HL-60 (cell line): ENCODE data around the gene PGM5.

Experiments used
- DNase-seq, 2 experiments: peaks; one replicate each; pipeline ENCODE4 v3.0.0-alpha.2; 2010 to 2020; ENCODE audit warnings: low read depth in 1 of 2, low spot score in 1 of 2
- H3K27ac ChIP-seq: fragments of 250-450 bp; sonication (Bioruptor Pico); replicated peaks from 2 replicates; pipeline ENCODE4 v1.5.1; 2020; ENCODE audit warnings: mild to moderate bottlenecking, moderate library complexity
- H3K27me3 ChIP-seq: fragments of 250-450 bp; sonication (Bioruptor Pico); 2 replicates; pipeline ENCODE4 v1.5.1; 2021; ENCODE audit warnings: mild to moderate bottlenecking, moderate library complexity; ENCODE audit not compliant: insufficient read depth, poor library complexity, severe bottlenecking
- H3K4me3 ChIP-seq: replicated peaks from 2 replicates; pipeline ENCODE4 v1.5.1; 2011; ENCODE audit warnings: mild to moderate bottlenecking, control low read depth, low read length; ENCODE audit not compliant: insufficient read depth
- GABPA ChIP-seq: IDR thresholded peaks from 2 replicates; pipeline ENCODE4 v1.6.1; 2012; ENCODE audit warnings: low read depth
- POLR2AphosphoS5 ChIP-seq: IDR thresholded peaks from 2 replicates; pipeline ENCODE4 v1.6.1; 2012; ENCODE audit warnings: low read depth
- REST ChIP-seq: IDR thresholded peaks from 2 replicates; pipeline ENCODE4 v1.6.1; 2012; ENCODE audit warnings: low read depth; ENCODE audit not compliant: insufficient replicate concordance
- SPI1 ChIP-seq: IDR thresholded peaks from 2 replicates; pipeline ENCODE4 v1.6.1; 2012; ENCODE audit warnings: low read depth, mild to moderate bottlenecking, borderline replicate concordance
- TF ChIP-seq, protein P1 (sequence below): IDR thresholded peaks from one replicate; pipeline ENCODE4 v1.5.1; 2011; ENCODE audit warnings: low read length, control low read depth, inconsistent platforms; ENCODE audit not compliant: insufficient read depth

The PGM5 gene

GRCh38 chr9:68454579-68455334 is 98.3 kb downstream of the PGM5 start:
- no peak overlapping the region for H3K27ac ChIP-seq
- no peaks in the 10 kb centered on the region for H3K27me3 ChIP-seq
- H3K4me3 ChIP-seq = no peak overlapping the region
- TF ChIP-seq SPI1 (no peak), POLR2AphosphoS5 (no peak), REST (no peak), GABPA (no peak)
- TF ChIP-seq, protein P1, sequence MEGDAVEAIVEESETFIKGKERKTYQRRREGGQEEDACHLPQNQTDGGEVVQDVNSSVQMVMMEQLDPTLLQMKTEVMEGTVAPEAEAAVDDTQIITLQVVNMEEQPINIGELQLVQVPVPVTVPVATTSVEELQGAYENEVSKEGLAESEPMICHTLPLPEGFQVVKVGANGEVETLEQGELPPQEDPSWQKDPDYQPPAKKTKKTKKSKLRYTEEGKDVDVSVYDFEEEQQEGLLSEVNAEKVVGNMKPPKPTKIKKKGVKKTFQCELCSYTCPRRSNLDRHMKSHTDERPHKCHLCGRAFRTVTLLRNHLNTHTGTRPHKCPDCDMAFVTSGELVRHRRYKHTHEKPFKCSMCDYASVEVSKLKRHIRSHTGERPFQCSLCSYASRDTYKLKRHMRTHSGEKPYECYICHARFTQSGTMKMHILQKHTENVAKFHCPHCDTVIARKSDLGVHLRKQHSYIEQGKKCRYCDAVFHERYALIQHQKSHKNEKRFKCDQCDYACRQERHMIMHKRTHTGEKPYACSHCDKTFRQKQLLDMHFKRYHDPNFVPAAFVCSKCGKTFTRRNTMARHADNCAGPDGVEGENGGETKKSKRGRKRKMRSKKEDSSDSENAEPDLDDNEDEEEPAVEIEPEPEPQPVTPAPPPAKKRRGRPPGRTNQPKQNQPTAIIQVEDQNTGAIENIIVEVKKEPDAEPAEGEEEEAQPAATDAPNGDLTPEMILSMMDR = no peak
- DNase-seq = no peak

DNA sequence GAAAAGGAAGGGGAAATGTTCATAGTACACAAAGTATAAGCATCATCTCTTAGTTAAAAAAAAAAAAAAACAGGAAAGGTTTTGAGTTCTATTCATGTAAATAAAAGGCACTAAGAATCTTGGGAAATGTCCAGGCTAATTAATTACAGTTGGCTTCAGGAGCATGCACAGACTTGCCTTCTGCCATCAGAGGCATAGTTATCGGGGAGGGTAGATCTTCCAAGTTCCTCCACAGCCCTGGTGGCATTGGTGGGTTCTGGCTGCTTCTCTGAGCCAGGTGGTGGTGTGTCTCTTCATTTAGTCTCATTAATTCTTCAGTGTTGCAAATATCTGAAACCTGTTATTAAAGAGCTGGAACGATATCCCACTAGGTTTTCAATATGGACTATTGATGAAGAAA is 99.0 kb downstream of the PGM5 start:
- Histone ChIP-seq H3K27ac (no peak overlapping the region), H3K4me3 (no peak overlapping the region), H3K27me3 (no peaks in the 10 kb centered on the region)
- DNase-seq = no peak
- TF ChIP-seq GABPA (no peak), SPI1 (no peak), REST (no peak), POLR2AphosphoS5 (no peak)
- TF ChIP-seq, protein P1 = no peak

- no peak overlapping the region for H3K27ac ChIP-seq
- no peak overlapping the region for H3K4me3 ChIP-seq
- no peaks in the 10 kb centered on the region for H3K27me3 ChIP-seq
- TF ChIP-seq POLR2AphosphoS5 (no peak), SPI1 (no peak), GABPA (no peak), REST (no peak)
- TF ChIP-seq, protein P1 = no peak
- no peak for DNase-seq
Observed at GRCh38 chr9:68457803-68458202, 101.4 kb downstream of the PGM5 start.
